Neural crest cell (in vitro differentiated cells): ENCODE data around the gene PLCH1. TPM values are rescaled to one million over a fixed set of nuclear protein-coding genes. Genes with fewer than 3 reads are reported as not detected.

Experiments used
- DNase-seq: peaks from one replicate; pipeline ENCODE4 v3.0.0; 2021; ENCODE audit warnings: low read depth, mixed read lengths, low spot score
- H3K27ac Mint-ChIP-seq: one replicate; pipeline ENCODE4 v1.8.0; 2021; ENCODE audit warnings: mild to moderate bottlenecking, mixed read lengths; ENCODE audit not compliant: unreplicated experiment
- H3K27me3 Mint-ChIP-seq: 2 replicates; pipeline ENCODE4 v1.8.0; 2021; ENCODE audit warnings: low read depth, mild to moderate bottlenecking, mixed read lengths
- H3K36me3 Mint-ChIP-seq: 2 replicates; pipeline ENCODE4 v1.8.0; 2021; ENCODE audit warnings: low read depth, mild to moderate bottlenecking, mixed read lengths
- H3K4me1 Mint-ChIP-seq: 2 replicates; pipeline ENCODE4 v1.8.0; 2021; ENCODE audit warnings: mixed read lengths
- H3K4me3 Mint-ChIP-seq: one replicate; pipeline ENCODE4 v1.8.0; 2021; ENCODE audit warnings: mild to moderate bottlenecking, mixed read lengths
- H3K9me3 Mint-ChIP-seq: 2 replicates; pipeline ENCODE4 v1.8.0; 2021; ENCODE audit warnings: mixed read lengths
- total RNA-seq: library from RNA; stranded (reverse); gene quantifications from 2 replicates; pipeline ENCODE4 v1.2.1, GENCODE V29; 2021
- TF ChIP-seq, protein P1 (sequence below): fragments of 200-600 bp; sonication (generic); conservative IDR thresholded peaks from 2 replicates; pipeline ENCODE4 v1.5.0; 2021; ENCODE audit warnings: antibody characterized with exemption, mild to moderate bottlenecking

Gene PLCH1
- total RNA-seq, 1 donor from 2014 or later = 22.4 TPM

GRCh38 chr3:155517903-155518302 is 227.0 kb downstream of the PLCH1 start:
- Mint-ChIP-seq H3K27me3 (no peaks in the 10 kb centered on the region), H3K4me3 (no peak overlapping the region), H3K27ac (peak overlapping the region; percentile 39), H3K9me3 (peaks cover 2% of the 10 kb centered on the region), H3K36me3 (peaks cover 22% of the 10 kb centered on the region), H3K4me1 (peaks cover 29% of the 10 kb centered on the region)
- TF ChIP-seq, protein P1, sequence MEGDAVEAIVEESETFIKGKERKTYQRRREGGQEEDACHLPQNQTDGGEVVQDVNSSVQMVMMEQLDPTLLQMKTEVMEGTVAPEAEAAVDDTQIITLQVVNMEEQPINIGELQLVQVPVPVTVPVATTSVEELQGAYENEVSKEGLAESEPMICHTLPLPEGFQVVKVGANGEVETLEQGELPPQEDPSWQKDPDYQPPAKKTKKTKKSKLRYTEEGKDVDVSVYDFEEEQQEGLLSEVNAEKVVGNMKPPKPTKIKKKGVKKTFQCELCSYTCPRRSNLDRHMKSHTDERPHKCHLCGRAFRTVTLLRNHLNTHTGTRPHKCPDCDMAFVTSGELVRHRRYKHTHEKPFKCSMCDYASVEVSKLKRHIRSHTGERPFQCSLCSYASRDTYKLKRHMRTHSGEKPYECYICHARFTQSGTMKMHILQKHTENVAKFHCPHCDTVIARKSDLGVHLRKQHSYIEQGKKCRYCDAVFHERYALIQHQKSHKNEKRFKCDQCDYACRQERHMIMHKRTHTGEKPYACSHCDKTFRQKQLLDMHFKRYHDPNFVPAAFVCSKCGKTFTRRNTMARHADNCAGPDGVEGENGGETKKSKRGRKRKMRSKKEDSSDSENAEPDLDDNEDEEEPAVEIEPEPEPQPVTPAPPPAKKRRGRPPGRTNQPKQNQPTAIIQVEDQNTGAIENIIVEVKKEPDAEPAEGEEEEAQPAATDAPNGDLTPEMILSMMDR = no peak
- DNase-seq = no peak

DNA sequence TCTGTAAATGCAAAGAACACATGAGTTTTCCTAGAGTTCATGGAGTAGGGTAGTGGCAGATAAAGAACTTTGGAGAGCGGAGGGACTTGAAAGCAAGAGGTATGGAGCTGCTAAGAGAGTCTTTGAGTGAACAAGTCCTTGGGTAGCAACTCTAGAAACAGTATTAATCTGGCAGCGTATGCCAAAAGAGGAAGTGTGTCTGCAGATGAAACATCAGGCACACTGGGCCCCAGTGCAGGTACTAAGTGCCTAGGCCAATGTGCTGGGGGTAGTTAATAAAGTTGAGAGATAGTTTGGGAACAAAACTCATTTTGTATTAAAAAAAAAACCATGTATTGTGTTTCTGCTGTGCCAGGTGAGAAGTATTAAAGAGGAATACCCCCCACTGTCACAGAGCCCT is 228.4 kb downstream of the PLCH1 start:
- peaks cover 7% of the 10 kb centered on the region for H3K9me3 Mint-ChIP-seq
- peaks cover 36% of the 10 kb centered on the region for H3K4me1 Mint-ChIP-seq
- H3K27me3 Mint-ChIP-seq = no peaks in the 10 kb centered on the region
- no peak overlapping the region for H3K27ac Mint-ChIP-seq
- H3K36me3 Mint-ChIP-seq = peaks cover 28% of the 10 kb centered on the region
- no peak overlapping the region for H3K4me3 Mint-ChIP-seq
- TF ChIP-seq, protein P1 = no peak
- DNase-seq = no peak

DNA sequence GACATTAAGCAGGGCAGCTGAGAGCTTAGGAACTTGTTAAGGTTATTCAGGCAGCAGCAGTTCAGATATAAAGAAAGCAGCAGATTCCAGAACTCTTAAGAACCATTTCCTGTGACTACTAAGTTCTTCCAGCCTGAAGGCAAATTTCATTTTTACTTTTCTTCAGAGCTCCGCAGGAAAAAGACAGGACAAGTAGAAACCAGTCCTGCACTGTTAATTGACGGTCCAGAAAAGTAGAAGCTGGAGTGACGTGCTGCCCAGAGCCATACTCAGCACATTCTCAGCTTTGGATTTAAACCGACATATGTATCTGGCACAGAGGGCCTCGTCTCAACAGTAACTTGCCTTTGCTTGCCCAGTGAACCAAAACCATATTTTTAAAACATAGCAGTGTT is 232.0 kb downstream of the PLCH1 start:
- H3K9me3 Mint-ChIP-seq = peaks cover 7% of the 10 kb centered on the region
- TF ChIP-seq, protein P1 = no peak
- H3K4me3 Mint-ChIP-seq = no peak overlapping the region
- DNase-seq = no peak
- H3K4me1 Mint-ChIP-seq = peaks cover 13% of the 10 kb centered on the region
- H3K36me3 Mint-ChIP-seq = peaks cover 26% of the 10 kb centered on the region
- no peak overlapping the region for H3K27ac Mint-ChIP-seq
- no peaks in the 10 kb centered on the region for H3K27me3 Mint-ChIP-seq

GRCh38 chr3:155512175-155512866 is 232.6 kb downstream of the PLCH1 start:
- peaks cover 8% of the 10 kb centered on the region for H3K4me1 Mint-ChIP-seq
- TF ChIP-seq, protein P1 = no peak
- peak overlapping the region; percentile 2 for H3K4me3 Mint-ChIP-seq
- H3K36me3 Mint-ChIP-seq = peaks cover 26% of the 10 kb centered on the region
- H3K27me3 Mint-ChIP-seq = no peaks in the 10 kb centered on the region
- H3K27ac Mint-ChIP-seq = no peak overlapping the region
- peaks cover 7% of the 10 kb centered on the region for H3K9me3 Mint-ChIP-seq
- no peak for DNase-seq

GRCh38 chr3:155504682-155505081 is 240.2 kb downstream of the PLCH1 start:
- H3K36me3 Mint-ChIP-seq = peaks cover 9% of the 10 kb centered on the region

More at GRCh38 chr3:155504682-155505081, 240.2 kb downstream of the PLCH1 start:
- H3K27me3 Mint-ChIP-seq = no peaks in the 10 kb centered on the region
- no peak overlapping the region for H3K4me3 Mint-ChIP-seq
- H3K9me3 Mint-ChIP-seq = no peaks in the 10 kb centered on the region
- H3K27ac Mint-ChIP-seq = no peak overlapping the region
- DNase-seq = no peak
- peaks cover 6% of the 10 kb centered on the region for H3K4me1 Mint-ChIP-seq
- TF ChIP-seq, protein P1 = no peak
